Neural cell (in vitro differentiated cells): ENCODE measurements around the gene ADGRL3.

ENCODE experiments used
- EP300 ChIP-seq: fragments of 450-650 bp; conservative IDR thresholded peaks from 2 replicates; pipeline ENCODE4 v1.6.1; 2014; ENCODE audit warnings: antibody characterized with exemption, mild to moderate bottlenecking, moderate library complexity; ENCODE audit not compliant: poor library complexity, severe bottlenecking
- EZH2 ChIP-seq: fragments of 200-600, 300-800 bp; shearing (Covaris generic), sonication (generic); IDR thresholded peaks from 2 replicates; pipeline ENCODE4 v1.6.1; 2014; ENCODE audit warnings: antibody characterized with exemption, low read length, borderline replicate concordance, mild to moderate bottlenecking; ENCODE audit not compliant: insufficient read depth, poor library complexity, severe bottlenecking
- MXI1 ChIP-seq: fragments of 450-650 bp; conservative IDR thresholded peaks from 2 replicates; pipeline ENCODE4 v1.6.1; 2014; ENCODE audit warnings: antibody characterized with exemption, mild to moderate bottlenecking; ENCODE audit not compliant: poor library complexity, severe bottlenecking
- POLR2AphosphoS5 ChIP-seq: IDR thresholded peaks from 2 replicates; pipeline ENCODE4 v1.6.1; 2012
- RAD21 ChIP-seq: fragments of 450-650 bp; conservative IDR thresholded peaks from 2 replicates; pipeline ENCODE4 v1.6.1; 2014; ENCODE audit warnings: antibody characterized with exemption, mild to moderate bottlenecking, moderate library complexity
- SMC3 ChIP-seq: fragments of 450-650 bp; conservative IDR thresholded peaks from 2 replicates; pipeline ENCODE4 v1.6.1; 2014; ENCODE audit warnings: antibody characterized with exemption, mild to moderate bottlenecking, moderate library complexity; ENCODE audit not compliant: poor library complexity
- TAF1 ChIP-seq: IDR thresholded peaks from 2 replicates; pipeline ENCODE4 v1.6.1; 2012; ENCODE audit warnings: low read depth
- TF ChIP-seq, protein P1 (sequence below): fragments of 450-650 bp; IDR thresholded peaks from 2 replicates; pipeline ENCODE4 v1.5.1; 2014; ENCODE audit warnings: antibody characterized with exemption, mild to moderate bottlenecking, moderate library complexity; ENCODE audit not compliant: poor library complexity, severe bottlenecking
- TF ChIP-seq, protein P2 (sequence below): IDR thresholded peaks from 2 replicates; pipeline ENCODE4 v1.6.1; 2012; ENCODE audit warnings: borderline replicate concordance

DNA sequence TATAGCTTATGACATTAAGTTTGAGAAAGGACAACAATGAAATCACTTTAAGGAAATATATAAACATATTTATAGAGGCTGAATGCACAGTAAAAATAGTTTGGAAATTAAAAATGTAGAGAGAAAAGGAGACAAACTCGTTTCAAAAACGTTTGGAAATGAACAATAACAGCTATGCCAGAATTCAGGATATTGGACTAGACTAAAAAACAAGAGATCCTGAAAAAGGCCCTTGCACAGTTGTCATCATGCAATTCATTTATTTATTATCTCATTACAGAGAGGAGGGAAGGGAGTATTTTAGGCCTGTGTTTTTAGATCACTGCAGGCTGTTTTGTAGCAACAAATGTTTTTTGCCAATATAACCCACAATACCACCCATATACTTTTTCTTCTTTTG lies 527.2 kb downstream of the ADGRL3 start:
- TF ChIP-seq, protein P1, sequence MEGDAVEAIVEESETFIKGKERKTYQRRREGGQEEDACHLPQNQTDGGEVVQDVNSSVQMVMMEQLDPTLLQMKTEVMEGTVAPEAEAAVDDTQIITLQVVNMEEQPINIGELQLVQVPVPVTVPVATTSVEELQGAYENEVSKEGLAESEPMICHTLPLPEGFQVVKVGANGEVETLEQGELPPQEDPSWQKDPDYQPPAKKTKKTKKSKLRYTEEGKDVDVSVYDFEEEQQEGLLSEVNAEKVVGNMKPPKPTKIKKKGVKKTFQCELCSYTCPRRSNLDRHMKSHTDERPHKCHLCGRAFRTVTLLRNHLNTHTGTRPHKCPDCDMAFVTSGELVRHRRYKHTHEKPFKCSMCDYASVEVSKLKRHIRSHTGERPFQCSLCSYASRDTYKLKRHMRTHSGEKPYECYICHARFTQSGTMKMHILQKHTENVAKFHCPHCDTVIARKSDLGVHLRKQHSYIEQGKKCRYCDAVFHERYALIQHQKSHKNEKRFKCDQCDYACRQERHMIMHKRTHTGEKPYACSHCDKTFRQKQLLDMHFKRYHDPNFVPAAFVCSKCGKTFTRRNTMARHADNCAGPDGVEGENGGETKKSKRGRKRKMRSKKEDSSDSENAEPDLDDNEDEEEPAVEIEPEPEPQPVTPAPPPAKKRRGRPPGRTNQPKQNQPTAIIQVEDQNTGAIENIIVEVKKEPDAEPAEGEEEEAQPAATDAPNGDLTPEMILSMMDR: no peak
- TF ChIP-seq EZH2: no peak
- TF ChIP-seq POLR2AphosphoS5: no peak
- TF ChIP-seq, protein P2, sequence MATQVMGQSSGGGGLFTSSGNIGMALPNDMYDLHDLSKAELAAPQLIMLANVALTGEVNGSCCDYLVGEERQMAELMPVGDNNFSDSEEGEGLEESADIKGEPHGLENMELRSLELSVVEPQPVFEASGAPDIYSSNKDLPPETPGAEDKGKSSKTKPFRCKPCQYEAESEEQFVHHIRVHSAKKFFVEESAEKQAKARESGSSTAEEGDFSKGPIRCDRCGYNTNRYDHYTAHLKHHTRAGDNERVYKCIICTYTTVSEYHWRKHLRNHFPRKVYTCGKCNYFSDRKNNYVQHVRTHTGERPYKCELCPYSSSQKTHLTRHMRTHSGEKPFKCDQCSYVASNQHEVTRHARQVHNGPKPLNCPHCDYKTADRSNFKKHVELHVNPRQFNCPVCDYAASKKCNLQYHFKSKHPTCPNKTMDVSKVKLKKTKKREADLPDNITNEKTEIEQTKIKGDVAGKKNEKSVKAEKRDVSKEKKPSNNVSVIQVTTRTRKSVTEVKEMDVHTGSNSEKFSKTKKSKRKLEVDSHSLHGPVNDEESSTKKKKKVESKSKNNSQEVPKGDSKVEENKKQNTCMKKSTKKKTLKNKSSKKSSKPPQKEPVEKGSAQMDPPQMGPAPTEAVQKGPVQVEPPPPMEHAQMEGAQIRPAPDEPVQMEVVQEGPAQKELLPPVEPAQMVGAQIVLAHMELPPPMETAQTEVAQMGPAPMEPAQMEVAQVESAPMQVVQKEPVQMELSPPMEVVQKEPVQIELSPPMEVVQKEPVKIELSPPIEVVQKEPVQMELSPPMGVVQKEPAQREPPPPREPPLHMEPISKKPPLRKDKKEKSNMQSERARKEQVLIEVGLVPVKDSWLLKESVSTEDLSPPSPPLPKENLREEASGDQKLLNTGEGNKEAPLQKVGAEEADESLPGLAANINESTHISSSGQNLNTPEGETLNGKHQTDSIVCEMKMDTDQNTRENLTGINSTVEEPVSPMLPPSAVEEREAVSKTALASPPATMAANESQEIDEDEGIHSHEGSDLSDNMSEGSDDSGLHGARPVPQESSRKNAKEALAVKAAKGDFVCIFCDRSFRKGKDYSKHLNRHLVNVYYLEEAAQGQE: no peak
- TF ChIP-seq RAD21: no peak
- TF ChIP-seq MXI1: no peak
- TF ChIP-seq EP300: no peak
- no peak for TF ChIP-seq TAF1
- TF ChIP-seq SMC3: no peak
